K562 (cell line): ENCODE data around the gene RIMBP3C. TPM values are rescaled to one million over a fixed set of nuclear protein-coding genes. Genes with fewer than 3 reads are reported as not detected.

ENCODE experiments used
- ATF3 ChIP-seq, 2 experiments: fragments of 450-650 bp in 1 of 2; sonication (generic) in 1 of 2; formaldehyde crosslinking in 1 of 2; IDR thresholded peaks in 1 of 2; conservative IDR thresholded peaks in 1 of 2; 2 replicates each; pipeline versions ENCODE4 v1.6.1 to v1.8.1; 2016 to 2023; ENCODE audit warnings: mild to moderate bottlenecking in 2 of 2, moderate library complexity in 2 of 2, inconsistent platforms in 1 of 2, missing genetic modification reagents in 1 of 2
- ATF7 ChIP-seq: fragments of 450-650 bp; IDR thresholded peaks from 2 replicates; pipeline ENCODE4 v1.7.1; 2014; ENCODE audit warnings: mild to moderate bottlenecking, moderate library complexity
- CEBPZ ChIP-seq: fragments of 150-350 bp; IDR thresholded peaks from 2 replicates; pipeline ENCODE4 v1.6.1; 2014; ENCODE audit warnings: low read depth, mild to moderate bottlenecking, low read length, borderline replicate concordance
- CREB1 ChIP-seq, 2 experiments: sonication (generic) in 1 of 2; formaldehyde crosslinking in 1 of 2; IDR thresholded peaks; 2 replicates each; pipeline versions ENCODE4 v1.6.1 to v1.8.0; 2012 to 2022; ENCODE audit warnings: inconsistent platforms in 1 of 2, mild to moderate bottlenecking in 1 of 2, missing genetic modification reagents in 1 of 2, moderate library complexity in 1 of 2
- CREBBP ChIP-seq: IDR thresholded peaks from one replicate; pipeline ENCODE4 v1.6.1; 2012; ENCODE audit warnings: low read depth, mild to moderate bottlenecking, control low read depth, inconsistent platforms, low read length
- FOXA3 ChIP-seq, 2 experiments: fragments of 450-650 bp in 1 of 2; sonication (generic) in 1 of 2; formaldehyde crosslinking; IDR thresholded peaks in 1 of 2; conservative IDR thresholded peaks in 1 of 2; 2 replicates each; pipeline versions ENCODE4 v1.4.0 to v1.8.0; 2020 to 2022; ENCODE audit warnings: mild to moderate bottlenecking in 2 of 2, missing genetic modification reagents in 1 of 2
- GABPB1 ChIP-seq: sonication (generic); formaldehyde crosslinking; IDR thresholded peaks from 2 replicates; pipeline ENCODE4 v1.8.0; 2022; ENCODE audit warnings: mild to moderate bottlenecking, missing genetic modification reagents
- PML ChIP-seq: IDR thresholded peaks from 2 replicates; pipeline ENCODE4 v1.6.1; 2012; ENCODE audit warnings: low read length, inconsistent platforms
- PTRF ChIP-seq: fragments of 450-650 bp; IDR thresholded peaks from 2 replicates; pipeline ENCODE4 v1.6.1; 2016; ENCODE audit warnings: mild to moderate bottlenecking, missing genetic modification characterization, missing compliant biosample characterization
- RHOXF2B ChIP-seq: fragments of 250-450 bp; sonication (Bioruptor Pico); conservative IDR thresholded peaks from 2 replicates; pipeline ENCODE4 v1.5.1; 2021
- SMAD1 ChIP-seq: fragments of 150-350 bp; IDR thresholded peaks from 2 replicates; pipeline ENCODE4 v1.6.1; 2014; ENCODE audit warnings: low read length, low read depth; ENCODE audit not compliant: partially characterized antibody
- SNRNP70 ChIP-seq: fragments of 200-400 bp; formaldehyde crosslinking; optimal IDR thresholded peaks from 2 replicates; pipeline ENCODE3; 2017; ENCODE audit warnings: low read depth, low read length
- ZEB2 ChIP-seq: fragments of 450-650 bp; IDR thresholded peaks from 2 replicates; pipeline ENCODE4 v1.6.1; 2016
- ZNF140 ChIP-seq: fragments of 250-450 bp; sonication (Bioruptor Pico); IDR thresholded peaks from 2 replicates; pipeline ENCODE4 v1.8.0; 2021; ENCODE audit warnings: moderate library complexity, mild to moderate bottlenecking, inconsistent platforms
- ZNF143 ChIP-seq: sonication (generic); formaldehyde crosslinking; IDR thresholded peaks from 2 replicates; pipeline ENCODE4 v1.9.0; 2022; ENCODE audit warnings: mild to moderate bottlenecking, missing genetic modification reagents
- ZNF232 ChIP-seq: sonication (generic); formaldehyde crosslinking; IDR thresholded peaks from 2 replicates; pipeline ENCODE4 v1.8.0; 2022; ENCODE audit warnings: mild to moderate bottlenecking, missing genetic modification reagents
- ZNF717 ChIP-seq: fragments of 250-450 bp; sonication (Bioruptor Pico); IDR thresholded peaks from 2 replicates; pipeline ENCODE4 v1.5.0; 2021
- ZNF785 ChIP-seq: fragments of 250-450 bp; sonication (Bioruptor Pico); IDR thresholded peaks from 2 replicates; pipeline ENCODE4 v1.4.0; 2020; ENCODE audit warnings: mild to moderate bottlenecking
- polyA plus RNA-seq, 8 experiments: library from polyadenylated mRNA; depleted of rRNA in 4 of 8; stranded (reverse) in 5 of 8; unstranded in 3 of 8; fragments of >200 nt; fragmentation: Nextera tagmentation in 2 of 8; fragmentation: Illumina TruSeq in 1 of 8; extraction: Ambion mirVana in 2 of 8; extraction: Trizol in 1 of 8; gene quantifications; 2 replicates each; pipeline versions ENCODE4 v1.2.1 to v1.2.3, GENCODE V29; 2011 to 2014; ENCODE audit warnings: inconsistent platforms in 1 of 8, missing spikeins in 1 of 8
- total RNA-seq, 7 experiments: library from RNA; depleted of rRNA in 6 of 7; stranded (reverse); fragments of >200 nt in 6 of 7; fragmentation: Illumina TruSeq in 2 of 7; extraction: Trizol in 2 of 7; gene quantifications; 2 replicates each; pipeline versions ENCODE4 v1.2.1 to v1.2.3, GENCODE V29; 2011 to 2021; ENCODE audit warnings: low replicate concordance in 1 of 7
- TF ChIP-seq, protein P1 (sequence below): fragments of 450-650 bp; conservative IDR thresholded peaks from 2 replicates; pipeline ENCODE4 v1.6.1; 2016; ENCODE audit warnings: missing genetic modification characterization, low read depth, mild to moderate bottlenecking, missing compliant biosample characterization, moderate library complexity
- TF ChIP-seq, protein P2 (sequence below): sonication (generic); formaldehyde crosslinking; IDR thresholded peaks from 2 replicates; pipeline ENCODE4 v1.8.0; 2022; ENCODE audit warnings: mild to moderate bottlenecking, missing genetic modification reagents, borderline replicate concordance

Gene RIMBP3C
- total and polyA plus RNA-seq, 9 of the 15 experiments (the other 6 are each of a cell fraction or from before 2014, with no cell fraction given), result 0.09 to 0.98 (median 0.17) TPM; not detected in 2

- TF ChIP-seq ZNF232 (CRISPR knock-in tag), result no peak
- TF ChIP-seq, protein P1, sequence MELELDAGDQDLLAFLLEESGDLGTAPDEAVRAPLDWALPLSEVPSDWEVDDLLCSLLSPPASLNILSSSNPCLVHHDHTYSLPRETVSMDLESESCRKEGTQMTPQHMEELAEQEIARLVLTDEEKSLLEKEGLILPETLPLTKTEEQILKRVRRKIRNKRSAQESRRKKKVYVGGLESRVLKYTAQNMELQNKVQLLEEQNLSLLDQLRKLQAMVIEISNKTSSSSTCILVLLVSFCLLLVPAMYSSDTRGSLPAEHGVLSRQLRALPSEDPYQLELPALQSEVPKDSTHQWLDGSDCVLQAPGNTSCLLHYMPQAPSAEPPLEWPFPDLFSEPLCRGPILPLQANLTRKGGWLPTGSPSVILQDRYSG (tag), result no peak
- TF ChIP-seq SMAD1, result no peak
- TF ChIP-seq CREB1 (IDR thresholded peaks at IDR 0.05), result no peak; the same call in 1 of the 2 replicates
- TF ChIP-seq CREB1 (CRISPR knock-in tag; IDR thresholded peaks at IDR 0.05), result 0 out of 2 replicates have a peak, but pooled peaks have one; percentile 24
- TF ChIP-seq PTRF (tag), result no peak
- TF ChIP-seq PML, result no peak
- TF ChIP-seq SNRNP70, result peak; percentile 84
- TF ChIP-seq, protein P2, sequence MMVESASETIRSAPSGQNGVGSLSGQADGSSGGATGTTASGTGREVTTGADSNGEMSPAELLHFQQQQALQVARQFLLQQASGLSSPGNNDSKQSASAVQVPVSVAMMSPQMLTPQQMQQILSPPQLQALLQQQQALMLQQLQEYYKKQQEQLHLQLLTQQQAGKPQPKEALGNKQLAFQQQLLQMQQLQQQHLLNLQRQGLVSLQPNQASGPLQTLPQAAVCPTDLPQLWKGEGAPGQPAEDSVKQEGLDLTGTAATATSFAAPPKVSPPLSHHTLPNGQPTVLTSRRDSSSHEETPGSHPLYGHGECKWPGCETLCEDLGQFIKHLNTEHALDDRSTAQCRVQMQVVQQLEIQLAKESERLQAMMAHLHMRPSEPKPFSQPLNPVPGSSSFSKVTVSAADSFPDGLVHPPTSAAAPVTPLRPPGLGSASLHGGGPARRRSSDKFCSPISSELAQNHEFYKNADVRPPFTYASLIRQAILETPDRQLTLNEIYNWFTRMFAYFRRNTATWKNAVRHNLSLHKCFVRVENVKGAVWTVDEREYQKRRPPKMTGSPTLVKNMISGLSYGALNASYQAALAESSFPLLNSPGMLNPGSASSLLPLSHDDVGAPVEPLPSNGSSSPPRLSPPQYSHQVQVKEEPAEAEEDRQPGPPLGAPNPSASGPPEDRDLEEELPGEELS (CRISPR knock-in tag), result no peak
- TF ChIP-seq RHOXF2B, result 0 out of 2 replicates have a peak, but pooled peaks have one; percentile 14
- TF ChIP-seq GABPB1, result 0 out of 2 replicates have a peak, but pooled peaks have one; percentile 9
- no peak for TF ChIP-seq CREBBP
- no peak for TF ChIP-seq ZNF717
- no peak for TF ChIP-seq ZEB2
- TF ChIP-seq ZNF140 (CRISPR knock-in tag), result no peak
- TF ChIP-seq ZNF785 (CRISPR knock-in tag), result no peak
- 0 out of 2 replicates have a peak, but pooled peaks have one; percentile 35 for TF ChIP-seq CEBPZ
- 0 out of 2 replicates have a peak, but pooled peaks have one; percentile 34 for TF ChIP-seq ZNF143
- TF ChIP-seq ATF7, result no peak
- TF ChIP-seq ATF3 (IDR thresholded peaks at IDR 0.05), result no peak
- TF ChIP-seq ATF3 (CRISPR knock-in tag; conservative IDR thresholded peaks at IDR 0.05), result no peak
- peak in 1 of 2 experiments; percentile 28; a peak in 1 of 4 replicates for TF ChIP-seq FOXA3 (CRISPR knock-in tag; conservative IDR thresholded peaks at IDR 0.05 in 1 of 2, IDR thresholded peaks at IDR 0.05 in 1 of 2)
Measured at GRCh38 chr22:21599053-21599893, 48.0 kb upstream of the RIMBP3C start (continued).
